DMS114 treated with DMSO at 0.1 percent for 48 hours (cell line): ENCODE data around the gene SYNDIG1.

Source experiments
- DNase-seq: peaks from one replicate; lab custom pipeline; 2025; ENCODE audit not compliant: unreplicated experiment; lab: John Stamatoyannopoulos, UW

Gene SYNDIG1

DNA sequence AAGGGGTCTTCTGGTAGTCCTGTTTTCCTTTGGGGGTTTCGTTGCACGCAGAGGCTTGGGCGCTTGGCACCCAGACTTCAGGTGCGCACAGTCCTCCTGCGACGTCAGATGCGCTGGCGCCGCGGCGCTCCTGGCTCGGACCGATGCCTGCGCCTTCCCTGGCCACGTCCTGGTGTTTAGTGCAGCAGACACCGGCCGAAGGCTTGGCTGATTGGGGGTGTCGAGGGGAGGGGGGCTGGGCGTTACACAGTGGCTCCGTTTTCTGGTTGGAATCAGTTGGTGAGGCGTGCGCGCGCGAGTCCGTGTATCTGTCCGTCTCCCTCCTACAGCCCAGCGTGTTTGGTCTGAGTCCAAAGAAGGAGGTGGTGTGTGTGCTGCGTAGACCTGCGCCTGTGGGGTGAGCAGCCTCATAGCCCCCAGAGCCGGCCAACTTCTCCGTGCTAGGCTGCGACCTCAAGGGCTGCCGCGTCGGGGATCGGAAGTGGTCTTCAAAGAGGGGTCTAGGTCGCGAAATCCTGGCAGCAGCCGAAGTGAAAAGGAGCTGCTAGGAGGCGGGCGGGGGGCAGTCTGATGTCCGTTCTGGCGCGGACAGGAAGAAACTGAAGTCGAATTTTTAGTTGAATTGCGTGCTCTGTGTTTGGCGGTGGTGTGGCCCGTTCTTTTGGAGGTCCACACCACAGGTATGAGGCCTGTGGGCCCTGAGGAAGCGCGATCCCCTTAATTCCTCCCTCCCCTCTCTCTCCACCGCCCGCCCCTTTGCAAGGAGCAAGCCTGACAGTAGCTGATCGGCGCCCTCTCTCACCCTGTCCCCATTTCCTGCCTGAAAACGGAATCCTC lies 1.5 kb downstream of the SYNDIG1 start:
- DNase-seq, result no peak

DNA sequence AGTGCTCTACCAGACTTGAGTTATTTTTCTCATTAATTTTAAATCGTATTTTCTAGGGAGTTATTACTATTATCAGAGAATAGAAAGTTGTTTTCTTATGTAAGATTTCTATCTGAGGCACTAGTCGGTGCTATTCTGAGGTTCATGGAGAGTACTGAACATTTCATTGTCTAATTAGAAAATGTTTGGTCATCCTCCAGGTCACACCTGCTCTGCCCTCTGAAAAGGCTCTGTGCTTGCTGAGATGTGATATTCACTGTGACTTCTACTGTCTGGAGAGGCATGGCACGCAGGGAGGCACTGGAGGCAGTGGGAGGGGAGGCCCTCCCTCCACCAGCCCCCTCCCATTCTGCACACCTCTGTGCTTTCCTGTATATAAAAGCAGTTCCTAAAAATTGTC lies 3.0 kb downstream of the SYNDIG1 start:
- no peak for DNase-seq

DNA sequence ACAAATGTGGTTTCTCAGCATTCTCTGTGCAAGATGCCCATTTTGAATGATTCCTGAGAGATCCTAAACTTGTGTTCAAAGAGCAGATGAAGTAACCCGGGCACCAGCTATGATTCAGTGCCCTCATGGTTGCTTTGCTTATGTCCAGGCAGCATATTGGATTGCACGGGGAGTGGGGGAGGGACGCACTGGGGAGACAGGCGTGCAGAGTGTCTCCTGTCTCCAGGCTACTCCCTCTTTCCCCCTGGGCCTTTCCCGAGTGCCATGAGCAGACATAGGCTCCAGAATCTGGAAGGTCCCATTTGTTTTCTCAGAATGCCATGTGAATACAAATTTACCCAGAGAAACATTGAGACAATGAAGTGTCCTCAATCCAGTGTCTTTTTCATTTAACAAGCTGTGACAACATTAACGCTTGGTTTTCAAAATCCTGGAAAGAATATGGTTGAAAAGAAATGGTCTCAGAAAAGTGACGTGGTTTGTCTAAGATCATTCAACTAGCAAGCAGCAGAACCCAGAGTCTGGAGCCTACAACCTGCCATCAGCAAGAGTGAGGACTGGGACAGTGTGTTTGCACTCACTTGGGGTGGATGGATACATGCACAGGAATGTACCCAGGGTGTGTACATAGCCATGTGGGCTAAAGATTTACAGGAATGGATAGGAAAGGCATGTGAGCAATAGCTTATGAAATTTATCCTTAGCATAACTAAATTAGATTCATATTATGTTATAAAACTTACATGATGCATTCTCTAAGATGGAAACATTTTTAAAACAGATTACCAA lies 4.2 kb downstream of the SYNDIG1 start:
- no peak for DNase-seq

DNA sequence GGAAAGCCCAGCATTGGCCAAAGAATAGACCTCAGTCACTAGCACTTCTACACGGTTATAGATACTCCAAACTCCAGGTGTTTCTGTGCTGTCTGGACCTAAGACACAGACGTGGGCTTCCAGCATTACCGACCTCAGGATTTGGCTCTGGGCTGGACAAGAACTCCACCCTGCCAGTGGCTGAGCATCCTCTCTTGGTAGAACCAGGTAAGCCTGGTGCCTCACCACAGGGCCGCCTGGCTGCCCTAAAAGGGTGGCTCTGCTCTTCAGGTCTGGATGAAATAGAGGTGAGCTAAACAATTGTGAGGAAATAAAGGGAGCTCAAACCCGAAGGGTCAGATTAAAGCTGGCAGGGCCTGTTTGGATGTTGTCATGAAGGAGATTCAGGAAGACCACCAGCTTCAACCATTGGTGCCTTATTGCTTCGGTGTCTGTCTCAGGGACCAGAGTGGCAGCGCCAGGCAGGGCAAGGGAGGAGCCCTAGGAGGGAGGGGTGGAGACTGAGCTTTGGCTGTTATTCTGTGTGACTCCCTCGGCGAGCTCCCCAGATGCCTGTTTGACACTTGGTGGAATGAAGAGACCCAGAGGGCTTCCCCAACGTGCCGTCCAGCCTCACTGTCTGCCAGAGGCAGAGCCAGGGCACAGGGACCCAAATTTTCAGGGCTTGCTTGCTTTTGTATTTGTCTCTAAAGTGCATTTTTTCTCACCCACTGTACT lies 8.6 kb downstream of the SYNDIG1 start:
- no peak for DNase-seq

DNA sequence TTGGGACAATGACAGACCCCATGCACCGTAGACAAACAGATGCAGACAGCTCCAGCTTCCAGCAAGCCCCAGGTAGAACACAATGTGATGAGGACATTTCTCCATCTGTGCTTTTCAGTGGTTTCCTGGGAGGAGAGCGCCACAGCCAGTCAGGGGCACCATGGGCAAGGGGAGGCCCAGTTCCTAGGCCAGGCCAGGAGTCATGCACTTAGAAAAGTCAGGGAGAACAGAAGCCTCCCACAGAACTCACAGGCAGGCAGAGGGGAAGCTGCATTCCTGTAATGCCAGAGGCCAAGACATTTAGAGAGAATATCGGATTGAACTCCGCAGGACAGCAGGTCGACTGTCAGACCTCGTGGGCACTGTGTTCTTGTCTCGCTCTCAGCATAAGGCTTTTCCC lies 9.2 kb downstream of the SYNDIG1 start:
- no peak for DNase-seq

DNA sequence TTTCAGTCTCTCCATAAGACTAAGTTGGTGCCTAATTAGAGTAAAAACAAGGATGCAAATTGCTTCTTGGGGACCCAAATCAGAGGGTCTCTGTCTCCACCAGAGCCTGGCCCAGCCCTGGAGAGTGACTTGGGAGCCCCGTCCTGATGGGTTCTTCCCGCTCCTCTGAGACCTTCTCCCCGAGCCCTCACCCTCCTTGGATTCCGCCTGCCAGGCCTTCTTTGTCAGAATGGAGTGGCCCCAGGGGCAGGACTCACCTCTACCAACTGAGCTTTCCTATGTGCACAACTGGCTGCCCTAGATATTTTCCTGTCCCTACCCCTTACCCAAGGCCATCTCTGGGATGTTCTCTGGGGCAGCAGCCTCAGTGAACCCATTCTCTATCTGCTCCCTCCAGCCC lies 9.7 kb downstream of the SYNDIG1 start:
- no peak for DNase-seq

DNA sequence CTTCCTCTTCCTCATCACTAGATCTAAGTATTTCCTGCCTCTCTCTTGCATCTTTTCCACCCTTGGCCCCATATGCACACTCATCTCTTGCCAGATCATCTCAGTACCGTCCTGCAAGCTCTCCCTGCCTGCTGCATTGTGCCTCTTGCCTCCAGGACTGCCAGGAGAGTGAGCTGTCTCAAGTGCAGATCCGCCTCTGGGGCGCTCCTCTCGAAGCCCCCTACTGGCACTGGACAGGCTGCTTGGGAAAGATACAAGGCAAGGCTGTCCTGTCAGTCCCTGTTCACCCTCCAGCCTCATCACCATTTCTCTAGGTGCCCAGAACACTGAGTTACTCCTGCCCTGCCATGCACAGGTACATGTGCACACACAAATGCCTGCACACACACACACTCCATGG lies 10.2 kb downstream of the SYNDIG1 start:
- no peak for DNase-seq

DNA sequence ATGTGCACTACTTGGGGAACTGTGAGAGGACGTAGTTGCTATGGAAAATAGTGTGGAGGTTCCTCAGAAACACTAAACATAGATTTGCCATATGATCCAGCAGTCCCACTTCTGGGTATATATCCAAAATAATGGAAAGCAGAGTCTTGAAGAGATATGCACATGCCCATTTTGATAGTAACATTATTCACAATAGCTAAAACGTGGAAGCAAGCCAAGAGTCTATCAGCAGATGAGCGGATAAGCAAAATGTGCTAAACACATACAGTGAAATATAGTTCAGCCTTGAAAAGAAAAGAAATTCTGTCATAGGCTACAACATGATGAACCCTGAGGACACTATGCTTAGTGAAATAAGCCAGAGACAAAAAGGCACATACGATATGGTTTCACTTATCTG lies 11.1 kb downstream of the SYNDIG1 start:
- no peak for DNase-seq

DNA sequence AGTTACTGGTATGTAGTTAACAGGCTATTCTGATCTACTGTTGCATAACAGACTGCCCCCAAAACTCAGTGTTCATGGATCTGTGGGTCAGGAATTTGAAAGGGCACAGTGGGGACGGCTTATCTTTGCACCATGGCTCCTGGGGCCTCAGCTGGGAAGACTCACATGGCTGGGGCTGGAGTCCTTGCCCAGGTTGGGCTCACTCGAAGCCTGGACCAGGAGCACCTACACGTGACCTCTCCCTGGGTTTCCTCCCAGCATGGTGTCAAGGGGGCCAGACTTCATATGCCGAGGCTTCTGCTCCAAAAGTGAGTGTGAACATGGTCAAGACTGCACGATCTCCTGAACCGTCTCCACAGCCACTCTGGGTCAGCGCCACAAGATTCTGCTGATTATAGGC lies 11.7 kb downstream of the SYNDIG1 start:
- DNase-seq, result no peak

DNA sequence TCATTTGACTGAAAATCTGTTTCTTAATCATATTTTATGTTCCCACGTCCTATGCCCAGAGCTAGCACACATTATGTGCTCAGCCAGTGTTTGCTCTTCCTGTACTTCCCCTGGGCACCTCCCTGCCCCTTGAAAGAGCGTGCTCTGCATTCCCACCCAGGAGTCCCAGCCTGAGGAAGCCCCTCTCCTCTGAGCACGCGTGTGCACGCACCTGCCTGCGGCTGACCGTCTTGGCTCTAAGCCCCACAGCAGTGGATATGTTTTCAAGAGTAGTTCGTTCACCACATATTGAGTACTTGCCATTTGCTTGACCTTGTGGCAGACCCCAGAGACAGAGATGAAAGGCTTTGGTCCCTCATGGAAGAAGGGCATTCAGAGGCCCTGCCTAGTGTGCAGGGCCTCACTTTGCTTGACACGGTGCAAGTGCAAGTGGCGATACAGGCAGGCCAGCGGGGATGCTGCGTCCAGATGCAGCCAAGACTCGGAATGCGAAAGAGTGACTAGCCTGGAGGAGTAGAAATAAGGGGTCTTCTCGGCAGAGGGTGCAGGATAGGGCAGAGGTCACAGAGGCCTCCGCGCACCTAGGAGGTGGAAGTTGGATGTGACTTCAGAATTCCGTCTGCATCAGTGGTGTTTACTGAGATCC lies 14.1 kb downstream of the SYNDIG1 start:
- no peak for DNase-seq

DNA sequence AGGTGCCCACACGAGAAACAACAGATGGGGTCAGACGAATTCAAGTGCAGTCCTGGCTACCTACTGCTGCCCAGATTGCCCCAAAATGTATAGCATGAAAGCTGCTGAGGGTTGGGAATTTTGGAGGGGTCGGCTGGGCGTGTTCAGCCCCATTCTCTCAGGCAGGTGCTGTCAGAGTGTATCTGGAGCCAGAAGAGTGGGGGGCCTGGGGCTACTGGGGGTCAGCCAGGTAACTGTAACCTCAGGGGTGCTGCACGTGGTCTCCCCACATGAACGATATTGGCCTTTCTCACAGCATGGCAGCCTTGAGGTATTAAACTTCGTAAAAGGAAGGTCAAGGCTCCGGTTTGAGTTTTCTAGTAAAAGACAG lies 14.6 kb downstream of the SYNDIG1 start:
- DNase-seq, result no peak

DNA sequence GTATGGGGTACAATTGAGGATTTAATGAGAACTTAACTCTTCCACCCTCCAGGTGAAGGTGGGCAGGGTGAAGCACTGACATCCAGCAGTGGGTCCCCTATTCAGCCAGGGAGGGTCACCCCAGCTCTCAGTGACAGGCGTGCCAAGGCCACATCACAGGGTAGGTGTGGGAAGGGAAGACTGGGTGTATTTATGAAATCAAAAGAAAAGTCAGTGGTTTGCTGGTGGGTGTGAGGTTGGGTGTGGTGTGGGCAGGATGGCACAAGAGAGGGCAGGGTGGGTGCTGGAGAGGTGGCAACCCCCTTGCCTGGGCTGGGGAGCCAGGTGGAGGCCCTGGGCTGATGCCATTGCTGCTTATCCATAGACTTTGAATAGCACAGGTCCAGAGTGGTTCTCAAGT lies 16.6 kb downstream of the SYNDIG1 start:
- no peak for DNase-seq

DNA sequence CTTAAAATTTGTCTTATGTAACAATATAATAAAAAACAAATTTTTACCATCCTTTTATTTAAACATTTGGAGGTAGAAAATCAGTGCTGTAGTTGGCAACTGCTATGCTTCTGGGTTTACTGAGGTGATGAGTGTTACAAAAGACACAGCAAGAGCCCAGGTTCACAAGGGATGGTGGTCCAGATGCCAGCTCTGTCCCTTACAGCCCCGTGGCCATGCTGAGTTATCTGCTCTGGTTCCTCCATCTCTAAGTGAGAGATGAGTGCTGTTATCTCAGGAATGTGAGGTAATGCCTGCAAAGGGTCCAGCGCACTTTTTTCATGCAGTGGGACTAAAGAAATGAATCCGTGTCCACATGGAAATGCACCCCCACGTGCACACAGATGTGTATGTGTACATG lies 17.8 kb downstream of the SYNDIG1 start:
- no peak for DNase-seq

DNA sequence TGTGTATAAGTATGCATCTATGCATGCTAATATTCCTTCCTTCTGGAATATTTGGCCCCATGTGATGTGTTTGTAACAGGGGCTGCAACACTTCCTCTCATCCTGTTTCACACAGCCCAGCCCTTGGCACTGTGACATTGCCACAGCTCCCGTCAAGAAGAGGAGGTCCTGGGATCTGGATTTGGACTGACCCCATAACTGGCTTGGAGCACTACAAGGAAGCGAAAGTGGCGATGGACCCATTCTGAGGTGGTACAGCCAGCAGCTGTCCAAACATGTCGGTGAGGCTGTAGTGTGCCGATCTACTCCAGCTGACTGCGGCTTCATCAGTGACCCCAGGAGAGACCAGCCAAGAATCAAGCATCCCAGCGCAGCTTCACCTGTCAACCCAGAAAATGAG lies 18.2 kb downstream of the SYNDIG1 start:
- no peak for DNase-seq

DNA sequence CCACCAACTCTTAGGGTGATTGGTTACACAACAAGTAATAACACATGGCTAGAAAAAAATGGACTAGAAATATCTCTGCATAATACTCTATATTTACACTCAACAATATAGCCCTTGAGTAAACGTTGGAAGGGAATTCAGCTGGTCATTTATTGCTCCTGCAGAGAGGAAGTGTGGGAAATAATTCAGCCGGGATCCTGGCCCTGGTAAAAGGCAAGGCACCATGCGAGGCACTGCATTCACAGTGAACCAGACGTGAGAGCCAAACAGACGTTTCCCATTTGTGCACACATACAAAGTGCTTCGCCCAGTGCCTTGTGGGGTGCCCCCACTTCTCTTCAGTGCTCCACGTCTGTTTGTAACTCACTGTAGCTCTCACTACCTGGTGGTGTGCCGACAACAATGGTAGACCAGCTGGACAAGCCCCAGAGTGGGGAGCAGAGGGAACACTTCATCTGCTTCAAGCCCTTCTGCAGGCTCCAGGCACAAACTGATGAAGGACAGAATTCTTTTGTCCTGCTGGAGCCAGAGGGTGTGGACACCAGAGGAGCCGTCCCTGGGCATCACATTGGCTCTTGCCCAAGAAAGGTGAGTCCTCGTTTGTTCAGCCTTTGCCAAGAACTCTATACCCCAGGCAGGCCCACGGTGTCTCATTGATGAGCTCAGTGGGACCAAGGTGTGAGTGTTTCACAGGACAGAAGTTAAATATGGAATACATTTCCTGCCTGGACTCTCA lies 18.8 kb downstream of the SYNDIG1 start:
- no peak for DNase-seq

DNA sequence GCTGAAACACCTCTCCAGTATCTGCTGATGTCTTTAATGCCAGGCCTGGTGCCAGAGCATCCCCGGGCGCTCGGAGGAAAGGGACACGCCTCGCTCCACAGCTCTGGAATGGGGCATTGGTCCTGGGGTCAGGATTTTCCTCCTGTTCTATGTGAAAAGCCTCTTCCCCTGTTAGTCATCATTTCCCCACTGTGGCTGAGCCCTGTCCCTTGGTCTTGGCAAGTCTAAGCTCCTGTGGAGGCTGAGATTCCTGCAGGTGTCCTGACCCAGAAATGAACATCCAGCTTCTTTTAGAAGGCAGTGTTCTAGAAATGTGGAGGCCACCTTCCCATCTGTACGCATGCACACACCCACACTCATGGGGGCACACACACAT lies 19.4 kb downstream of the SYNDIG1 start:
- no peak for DNase-seq

DNA sequence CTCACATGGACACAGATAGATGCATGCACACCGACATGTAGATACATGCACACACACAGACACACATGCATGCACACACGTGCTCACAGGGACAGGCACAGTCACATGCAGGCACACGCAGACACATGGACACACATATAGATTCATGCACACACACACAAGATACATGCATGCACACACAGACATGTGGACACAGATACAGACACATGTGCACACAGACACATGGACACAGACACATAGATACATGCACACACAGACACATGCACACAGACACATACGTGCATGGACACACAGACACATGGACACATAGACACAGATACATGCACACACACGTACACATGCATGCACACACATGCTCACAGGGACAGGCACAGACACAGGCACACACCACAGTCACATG lies 19.8 kb downstream of the SYNDIG1 start:
- DNase-seq, result no peak

DNA sequence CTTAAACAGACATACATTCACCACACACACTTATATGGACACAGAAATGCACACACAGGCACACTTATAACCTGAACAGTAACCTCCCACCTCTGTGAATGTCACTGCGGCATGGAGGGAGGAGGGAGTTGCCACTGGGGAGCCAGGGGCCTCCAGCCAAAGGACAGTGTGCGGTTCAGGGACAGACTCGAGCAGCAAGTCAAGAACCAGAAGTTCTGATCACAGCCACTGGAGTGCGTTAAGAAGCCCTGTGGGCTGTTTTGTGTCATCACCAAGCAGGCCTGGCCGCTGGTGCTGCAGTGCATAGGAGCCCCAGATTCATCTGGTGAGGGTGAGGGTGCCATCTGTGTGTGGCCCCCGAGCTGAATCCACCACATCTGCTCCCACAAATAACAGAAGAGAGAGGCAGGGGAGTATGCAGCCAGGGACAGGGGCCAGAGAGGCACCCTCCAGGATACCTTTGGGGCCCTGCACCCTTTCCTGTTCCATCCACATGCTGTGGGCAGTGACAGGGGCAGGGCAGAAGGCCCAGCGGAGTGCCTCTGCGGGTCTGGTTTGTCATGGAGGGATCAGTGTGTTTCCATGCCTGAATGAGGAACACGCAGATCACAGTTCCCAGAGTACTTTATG lies 20.3 kb downstream of the SYNDIG1 start:
- no peak for DNase-seq

DNA sequence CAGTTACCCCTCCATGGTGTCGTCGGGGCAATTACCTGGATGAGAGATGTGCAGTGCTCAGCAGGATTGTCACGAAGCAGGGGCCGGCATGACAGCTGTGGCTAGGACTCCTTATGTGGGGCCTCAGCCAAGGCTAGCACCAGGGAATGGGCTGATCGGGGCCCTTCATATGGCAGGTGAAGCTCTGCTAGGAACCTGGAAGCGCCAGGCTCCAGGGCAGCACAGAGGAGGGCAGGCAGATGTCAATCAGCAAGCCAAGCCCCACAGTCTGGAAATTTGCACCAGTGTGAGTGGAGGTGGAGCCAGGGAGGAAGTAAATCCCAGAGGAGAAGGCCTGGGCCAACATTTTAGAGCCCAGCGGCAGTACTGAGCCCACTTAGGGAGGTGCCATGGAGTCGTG lies 21.2 kb downstream of the SYNDIG1 start:
- no peak for DNase-seq

DNA sequence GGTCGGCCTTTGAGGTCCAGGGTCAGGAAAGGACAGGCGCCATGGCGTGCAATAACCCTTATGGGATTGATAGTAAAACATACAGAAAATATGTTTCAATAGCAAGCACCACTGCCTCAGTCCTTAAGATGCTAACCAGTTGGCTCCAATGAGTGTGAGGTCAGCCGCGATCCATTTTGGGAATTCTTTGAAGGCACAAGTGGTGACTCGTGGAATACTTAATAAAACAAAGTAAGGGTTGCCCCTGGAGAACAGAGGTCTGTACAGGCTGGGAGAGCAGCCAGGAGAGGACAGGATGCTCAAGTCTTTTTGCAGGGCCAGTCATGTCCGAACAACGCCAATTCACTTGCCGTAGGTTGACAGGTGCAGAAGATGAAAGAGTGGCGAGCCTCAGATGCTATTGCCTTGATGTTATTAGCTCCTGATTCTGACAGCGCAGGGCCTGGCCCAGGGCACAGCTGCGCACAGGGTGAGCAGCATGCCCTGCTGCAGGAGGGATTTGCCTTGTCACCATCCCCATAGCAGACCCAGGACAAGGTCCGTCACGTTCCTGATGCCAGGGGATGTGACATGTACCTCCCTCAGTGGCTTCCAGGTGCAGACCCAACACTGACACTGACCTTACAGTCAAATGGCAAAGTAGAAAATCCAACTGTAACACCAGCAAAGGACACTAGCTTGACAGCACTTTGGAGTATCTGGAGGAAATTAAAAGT lies 21.8 kb downstream of the SYNDIG1 start:
- DNase-seq, result no peak
